ENCODE data around the gene GEMIN5.

Gene GEMIN5

DNA sequence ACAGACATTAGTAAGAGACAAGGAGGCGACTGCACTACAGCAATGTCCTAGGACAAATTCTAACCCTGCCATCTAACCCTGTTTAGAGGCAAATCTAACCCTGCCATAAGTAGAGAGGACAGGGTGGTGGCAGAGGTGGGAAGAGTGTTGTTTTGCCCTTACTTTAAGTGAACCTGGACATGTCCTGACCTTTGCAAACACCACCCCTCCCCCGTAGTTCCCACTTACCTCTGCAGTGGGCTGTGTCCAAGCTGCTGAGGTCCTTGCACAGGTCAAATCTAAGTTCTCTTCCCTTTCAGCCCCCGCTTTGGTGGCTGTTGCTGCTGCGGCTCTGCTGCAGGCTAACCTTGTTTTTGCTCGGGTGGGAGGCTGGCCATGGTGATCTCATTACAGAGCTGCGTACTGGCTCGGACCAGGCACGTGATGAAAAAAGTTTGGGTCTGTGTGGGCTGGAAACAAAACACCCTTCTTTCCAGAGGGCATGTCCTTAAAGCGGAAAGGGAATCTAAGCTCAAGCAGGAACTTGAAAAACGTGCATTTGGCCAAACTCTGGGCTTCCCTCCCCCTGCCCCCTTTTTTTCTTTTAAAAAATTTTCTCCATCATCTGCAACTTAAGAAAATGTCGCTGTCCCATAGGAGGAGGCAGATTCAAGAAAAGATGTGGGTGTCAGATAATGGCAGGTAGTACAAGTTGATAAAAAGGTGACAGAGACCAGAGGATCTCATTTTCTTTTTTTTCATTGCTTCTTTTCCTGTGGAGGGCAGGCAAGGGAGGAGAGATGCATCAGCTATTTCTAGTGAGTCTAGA is 87.6 kb downstream of the GEMIN5 start, which contains the start of gene FAXDC2:
Gene FAXDC2 (minus strand): TSS at position 349 of the 808 bp plus-strand sequence. CDS start 12,425 bp downstream, outside the sequence.
- DNase-seq (ENCODE audit: low read depth), result no peak

DNA sequence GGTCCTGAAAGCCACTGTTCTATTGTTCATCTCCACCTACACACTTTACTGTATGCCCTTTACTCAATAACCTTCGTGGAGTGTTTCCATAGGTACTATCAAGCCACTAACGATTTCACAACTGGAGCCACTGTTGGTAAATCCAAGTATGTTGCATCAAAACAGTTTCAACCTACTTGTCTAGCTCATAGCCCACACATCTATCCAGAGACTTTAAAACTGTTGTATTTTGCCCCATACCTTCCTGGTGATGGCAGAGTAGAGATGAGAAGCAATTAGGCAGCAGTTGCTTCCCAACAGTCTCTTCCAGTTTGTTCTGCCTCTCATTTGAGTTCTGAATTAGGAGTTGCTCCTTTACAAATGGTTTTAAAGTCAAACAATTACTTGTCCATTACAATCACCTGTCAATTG is 88.2 kb downstream of the GEMIN5 start:
- DNase-seq (ENCODE audit: low read depth), result no peak

DNA sequence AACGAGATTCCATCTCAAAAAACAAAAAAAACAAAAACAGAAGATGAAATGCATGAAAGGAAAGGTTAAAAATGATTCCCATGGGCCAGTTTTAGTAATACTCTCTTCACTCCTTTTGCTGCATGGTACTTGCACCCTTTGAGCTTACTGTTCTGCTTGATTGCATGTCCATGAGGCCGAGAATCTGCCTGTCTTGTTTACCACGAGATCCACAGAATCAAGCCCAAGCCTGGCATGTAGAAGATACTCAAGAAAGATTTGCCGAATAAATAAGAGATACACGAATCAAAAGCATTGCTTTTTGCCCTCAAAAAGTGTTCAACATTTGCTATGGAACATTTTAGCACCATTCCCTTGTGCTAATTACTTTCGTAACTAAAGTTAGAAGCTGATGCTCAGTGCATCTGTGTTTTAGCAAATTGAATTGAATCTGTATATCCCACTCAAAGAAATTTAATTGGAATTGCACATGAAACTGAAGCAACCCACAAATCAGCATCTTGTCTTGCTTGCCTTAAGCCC is 88.7 kb downstream of the GEMIN5 start:
- DNase-seq (ENCODE audit: low read depth), result no peak

DNA sequence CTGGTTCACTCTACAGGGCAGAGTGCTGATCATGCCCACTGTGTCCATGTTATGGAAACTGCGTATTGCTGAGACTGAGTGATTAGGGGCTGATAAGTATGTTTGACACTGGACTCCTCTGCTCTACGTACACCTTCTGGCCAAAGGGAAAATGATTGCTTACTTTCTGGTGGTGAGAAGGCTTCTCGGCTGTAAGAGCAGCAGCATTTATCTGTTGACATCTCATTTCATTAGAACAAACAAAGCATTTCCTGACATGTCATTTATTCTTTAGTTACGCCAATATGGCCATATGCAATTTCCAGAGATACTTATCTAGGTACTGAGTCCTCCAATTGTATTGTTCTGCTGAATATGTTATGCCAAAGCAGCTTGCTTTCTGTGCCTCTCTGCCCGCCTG is 93.2 kb downstream of the GEMIN5 start:
- no peak for DNase-seq (ENCODE audit: low read depth)

DNA sequence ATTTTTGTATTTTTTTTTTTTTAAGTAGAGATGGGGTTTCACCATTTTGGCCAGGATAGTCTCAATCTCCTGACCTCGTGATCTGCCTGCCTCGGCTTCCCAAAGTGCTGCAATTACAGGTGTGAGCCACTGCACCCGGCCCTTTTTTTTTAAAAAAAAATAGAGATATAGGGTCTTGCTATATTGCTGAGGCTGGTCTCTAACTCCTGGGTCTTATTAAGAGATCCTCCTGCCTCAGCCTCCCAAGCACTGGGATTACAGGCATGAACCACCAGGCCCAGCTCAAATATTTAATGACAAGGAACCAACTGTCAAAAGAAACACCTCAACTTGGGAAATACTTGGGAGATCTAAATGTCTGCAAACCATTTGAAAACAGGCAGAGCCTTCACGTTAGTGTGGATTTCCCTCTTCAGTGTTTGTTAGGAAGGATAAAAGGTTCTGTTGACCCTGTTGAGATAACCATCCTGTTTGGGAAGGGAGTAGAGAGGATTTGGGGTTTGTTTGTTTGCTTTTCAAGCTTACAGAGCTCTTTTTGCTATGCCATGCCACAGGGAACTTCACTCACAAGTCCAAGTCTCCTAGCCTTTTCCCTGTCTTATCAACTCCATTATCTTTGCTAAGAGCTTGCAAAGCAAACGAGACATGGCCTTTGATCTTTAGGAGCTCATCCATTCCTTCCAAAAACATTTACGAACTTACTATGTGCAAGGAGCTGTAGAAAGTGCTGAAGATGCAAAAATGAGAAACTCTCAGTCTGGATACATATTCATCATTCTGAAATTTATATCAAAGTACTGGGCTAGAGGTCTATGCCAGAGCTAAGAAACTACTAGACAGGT is 95.1 kb downstream of the GEMIN5 start:
- DNase-seq (ENCODE audit: low read depth), result no peak

DNA sequence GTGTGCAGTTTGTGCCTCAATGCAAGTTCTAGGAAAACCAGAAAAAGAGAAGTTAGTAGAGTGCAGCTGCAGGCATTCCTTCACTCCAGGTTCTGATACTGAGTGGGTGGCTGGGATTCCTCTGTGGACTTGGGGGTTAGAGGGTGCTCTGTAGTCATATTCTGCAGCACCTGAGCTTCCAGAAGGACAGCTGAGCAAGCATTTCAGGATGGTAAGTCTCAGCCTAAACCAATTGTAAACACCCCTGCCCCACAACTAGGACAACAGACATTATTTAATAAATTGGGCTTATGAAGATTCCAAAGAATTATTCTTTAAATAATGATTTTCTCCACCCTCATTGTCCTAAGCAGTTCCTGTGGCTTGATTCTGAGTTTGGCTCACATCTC is 96.7 kb downstream of the GEMIN5 start:
- no peak for DNase-seq (ENCODE audit: low read depth)

DNA sequence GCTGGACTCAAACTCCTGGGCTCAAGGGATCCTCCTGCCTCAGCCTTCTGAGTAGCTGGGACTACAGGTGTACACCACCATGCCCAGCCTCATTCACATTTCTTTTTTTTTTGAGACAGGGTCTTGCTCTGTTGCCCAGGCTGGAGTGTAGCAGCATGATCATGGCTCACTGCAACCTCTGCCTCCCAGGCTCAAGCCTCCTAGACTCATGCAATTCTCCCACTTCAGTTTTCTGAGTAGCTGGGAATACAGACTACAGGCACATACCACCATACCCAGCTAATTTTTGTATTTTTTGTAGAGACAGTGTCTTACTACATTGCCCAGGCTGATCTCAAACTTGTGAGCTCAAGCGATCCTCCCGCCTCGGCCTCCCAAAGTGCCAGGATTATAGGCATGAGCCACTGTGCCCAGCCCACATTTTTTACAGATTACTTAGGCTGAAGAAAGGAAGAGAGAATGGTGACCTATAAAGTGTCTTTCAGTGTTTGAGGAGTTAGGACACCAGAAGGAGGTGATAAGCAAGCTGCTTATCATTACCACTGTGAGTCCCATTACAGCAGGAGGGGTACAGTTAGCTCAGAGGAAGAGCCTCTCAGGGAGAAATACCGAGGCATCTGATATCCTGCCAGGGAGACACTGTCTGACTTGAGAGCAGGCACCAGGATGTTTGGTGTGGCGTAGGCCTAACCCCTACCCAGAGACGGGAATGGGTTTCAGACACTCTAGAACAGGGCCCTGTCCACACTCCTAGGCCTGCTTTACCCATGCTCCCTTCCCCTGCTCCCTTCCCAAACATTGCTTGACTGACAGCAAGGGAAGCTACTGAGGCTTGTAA is 97.4 kb downstream of the GEMIN5 start:
- DNase-seq (ENCODE audit: low read depth), result no peak

All from activated T-helper 9 cell treated with anti-CD3 and anti-CD28 coated beads, Interleukin-2, amount 50 U/mL, for 16 hours (primary cell).